MM.1S (cell line): ENCODE measurements around the gene UNC13B.
"Not testable (repeated sequence)": the region's sequence is repeated elsewhere in the genome, so short reads cannot be mapped to it uniquely, and the experiment has no call there.

Experiments used
- DNase-seq: peaks from one replicate; pipeline ENCODE4 v3.0.0-alpha.2; 2015
- H2AFZ ChIP-seq: fragments of 300-600 bp; sonication (generic); 2 replicates; pipeline ENCODE4 v1.6.0; 2016; ENCODE audit warnings: antibody characterized with exemption, low read length
- H3F3A ChIP-seq: fragments of 300-600 bp; sonication (generic); 2 replicates; pipeline ENCODE4 v1.6.1; 2016; ENCODE audit warnings: mild to moderate bottlenecking, antibody characterized with exemption, low read length, moderate library complexity, mixed read lengths; ENCODE audit not compliant: insufficient read depth
- H3K27ac ChIP-seq: fragments of 300-600 bp; sonication (generic); 2 replicates; pipeline ENCODE4 v1.5.1; 2016; ENCODE audit warnings: mild to moderate bottlenecking, low read length
- H3K27me3 ChIP-seq: fragments of 300-600 bp; sonication (generic); replicated peaks from 2 replicates; pipeline ENCODE4 v1.6.0; 2016; ENCODE audit warnings: low read length; ENCODE audit not compliant: insufficient read depth
- H3K36me3 ChIP-seq: fragments of 300-600 bp; sonication (generic); replicated peaks from 2 replicates; pipeline ENCODE4 v1.6.1; 2016; ENCODE audit warnings: mild to moderate bottlenecking, low read length, mixed read lengths; ENCODE audit not compliant: insufficient read depth
- H3K4me1 ChIP-seq: fragments of 300-600 bp; sonication (generic); 2 replicates; pipeline ENCODE4 v1.6.1; 2016; ENCODE audit warnings: low read length, mixed read lengths
- H3K4me2 ChIP-seq: fragments of 300-600 bp; sonication (generic); 2 replicates; pipeline ENCODE4 v1.6.0; 2016; ENCODE audit warnings: low read depth, low read length
- H3K4me3 ChIP-seq: fragments of 300-600 bp; sonication (generic); 2 replicates; pipeline ENCODE4 v1.5.1; 2016; ENCODE audit warnings: low read length, mixed read lengths
- H3K79me2 ChIP-seq: fragments of 300-600 bp; sonication (generic); 2 replicates; pipeline ENCODE4 v1.6.1; 2016; ENCODE audit warnings: mixed run types, low read length, mixed read lengths
- H3K9ac ChIP-seq: fragments of 300-600 bp; sonication (generic); 2 replicates; pipeline ENCODE4 v1.6.1; 2016; ENCODE audit warnings: low read length, mixed read lengths
- H3K9me2 ChIP-seq: fragments of 300-600 bp; sonication (generic); replicated peaks from 2 replicates; pipeline ENCODE4 v1.6.1; 2016; ENCODE audit warnings: mild to moderate bottlenecking, low read length, mixed read lengths; ENCODE audit not compliant: insufficient read depth
- H3K9me3 ChIP-seq: fragments of 300-600 bp; sonication (generic); replicated peaks from 2 replicates; pipeline ENCODE4 v1.6.1; 2016; ENCODE audit warnings: mild to moderate bottlenecking, low read length, mixed read lengths; ENCODE audit not compliant: insufficient read depth
- H4K20me1 ChIP-seq: fragments of 300-600 bp; sonication (generic); 2 replicates; pipeline ENCODE4 v1.6.1; 2016; ENCODE audit warnings: mild to moderate bottlenecking, low read length, moderate library complexity, mixed read lengths; ENCODE audit not compliant: insufficient read depth
- CTCF ChIP-seq: fragments of 300-600 bp; sonication (generic); IDR thresholded peaks from 2 replicates; pipeline ENCODE4 v1.5.1; 2016; ENCODE audit warnings: antibody characterized with exemption, low read length, mixed read lengths
- EZH2 ChIP-seq: fragments of 300-600 bp; sonication (generic); optimal IDR thresholded peaks from 2 replicates; pipeline ENCODE3; 2017; ENCODE audit warnings: low read depth, mild to moderate bottlenecking, antibody characterized with exemption, low read length, mixed read lengths
- EZH2phosphoT487 ChIP-seq: fragments of 300-600 bp; sonication (generic); IDR thresholded peaks from 2 replicates; pipeline ENCODE4 v1.6.1; 2018; ENCODE audit warnings: antibody characterized with exemption, low read length

The UNC13B gene

GRCh38 chr9:35152926-35153325, 8.9 kb upstream of the UNC13B start:
- no peak overlapping the region for H2AFZ ChIP-seq
- H3K9me3 ChIP-seq = no peaks in the 10 kb centered on the region

GRCh38 chr9:35156781-35157180, 5.0 kb upstream of the UNC13B start:
- no peak for DNase-seq
- H3K4me2 ChIP-seq = no peak overlapping the region
- no peak overlapping the region; the same call in 1 of the 2 replicates for H3K27ac ChIP-seq
- H4K20me1 ChIP-seq = no peaks in the 10 kb centered on the region
- H3K4me3 ChIP-seq = no peak overlapping the region
- H3K79me2 ChIP-seq = no peaks in the 10 kb centered on the region
- peaks cover 30% of the 10 kb centered on the region for H3F3A ChIP-seq
- no peaks in the 10 kb centered on the region for H3K36me3 ChIP-seq
- no peaks in the 10 kb centered on the region for H3K27me3 ChIP-seq
- H3K9me2 ChIP-seq = no peaks in the 10 kb centered on the region
- H3K9ac ChIP-seq = no peak overlapping the region
- no peak for TF ChIP-seq EZH2
- TF ChIP-seq CTCF = no peak
- TF ChIP-seq EZH2phosphoT487 = no peak
- peaks cover 15% of the 10 kb centered on the region for H3K4me1 ChIP-seq
- no peaks in the 10 kb centered on the region for H3K9me3 ChIP-seq
- H2AFZ ChIP-seq = no peak overlapping the region

More at GRCh38 chr9:35152926-35153325, 8.9 kb upstream of the UNC13B start:
- no peaks in the 10 kb centered on the region for H3K79me2 ChIP-seq
- TF ChIP-seq EZH2phosphoT487 (no peak), EZH2 (no peak), CTCF (no peak)
- H3K27ac ChIP-seq = no peak overlapping the region
- no peaks in the 10 kb centered on the region for H4K20me1 ChIP-seq
- no peaks in the 10 kb centered on the region for H3K36me3 ChIP-seq
- DNase-seq = no peak
- no peak overlapping the region for H3K4me2 ChIP-seq
- H3K9ac ChIP-seq = no peak overlapping the region
- no peak overlapping the region for H3K4me3 ChIP-seq
- peaks cover 10% of the 10 kb centered on the region for H3F3A ChIP-seq
- H3K27me3 ChIP-seq = no peaks in the 10 kb centered on the region
- no peaks in the 10 kb centered on the region for H3K9me2 ChIP-seq
- peaks cover 5% of the 10 kb centered on the region; the same call in 1 of the 2 replicates for H3K4me1 ChIP-seq

- H3K27me3 ChIP-seq, H2AFZ ChIP-seq, H4K20me1 ChIP-seq, H3K9me3 ChIP-seq, H3K79me2 ChIP-seq, H3K36me3 ChIP-seq, H3K9me2 ChIP-seq: not testable (repeated sequence)
- Histone ChIP-seq H3K9ac (peak overlapping the region; percentile 62), H3K4me3 (peak overlapping the region; percentile 30; the same call in 1 of the 2 replicates), H3F3A (peaks cover 40% of the 10 kb centered on the region), H3K4me1 (peaks cover 16% of the 10 kb centered on the region), H3K4me2 (peak overlapping the region; percentile 61), H3K27ac (peak overlapping the region; percentile 97)
- peak; percentile 90 for DNase-seq
These were observed 4.0 kb upstream of the UNC13B start for GRCh38 chr9:35157836-35158235.

GRCh38 chr9:35158501-35159280, 3.1 kb upstream of the UNC13B start:
- H3K27ac ChIP-seq = peak overlapping the region; percentile 97
- H3K79me2 ChIP-seq = peaks cover 13% of the 10 kb centered on the region
- H3K4me1 ChIP-seq = peaks cover 23% of the 10 kb centered on the region
- no peaks in the 10 kb centered on the region for H3K27me3 ChIP-seq
- peaks cover 40% of the 10 kb centered on the region for H3F3A ChIP-seq
- TF ChIP-seq EZH2 (no peak), EZH2phosphoT487 (no peak), CTCF (no peak)
- H3K36me3 ChIP-seq = no peaks in the 10 kb centered on the region
- no peaks in the 10 kb centered on the region for H3K9me2 ChIP-seq
- peak; percentile 84 for DNase-seq
- H2AFZ ChIP-seq = peak overlapping the region; percentile 32; the same call in 1 of the 2 replicates
- no peaks in the 10 kb centered on the region for H4K20me1 ChIP-seq
- no peaks in the 10 kb centered on the region for H3K9me3 ChIP-seq
- H3K4me2 ChIP-seq = peak overlapping the region; percentile 61
- peak overlapping the region; percentile 30; the same call in 1 of the 2 replicates for H3K4me3 ChIP-seq
- peak overlapping the region; percentile 62 for H3K9ac ChIP-seq
